Activated CD8-positive, alpha-beta memory T cell treated with anti-CD3 and anti-CD28 coated beads for 1 hour (primary cell): ENCODE data around the gene CD81.
"Not testable (repeated sequence)": the region's sequence is repeated elsewhere in the genome, so short reads cannot be mapped to it uniquely, and the experiment has no call there.

Experiments
- DNase-seq, 2 donors: peaks; one replicate each; pipeline ENCODE4 v3.0.0-alpha.2; 2020; ENCODE audit warnings: low read depth in 1 of 2; ENCODE audit errors: extremely low read depth in 1 of 2

CD81 gene

GRCh38 chr11:2355000-2355644 lies 22.0 kb upstream of the CD81 start:
- no peak for DNase-seq

GRCh38 chr11:2357246-2357645 lies 19.9 kb upstream of the CD81 start:
- no peak for DNase-seq

DNA sequence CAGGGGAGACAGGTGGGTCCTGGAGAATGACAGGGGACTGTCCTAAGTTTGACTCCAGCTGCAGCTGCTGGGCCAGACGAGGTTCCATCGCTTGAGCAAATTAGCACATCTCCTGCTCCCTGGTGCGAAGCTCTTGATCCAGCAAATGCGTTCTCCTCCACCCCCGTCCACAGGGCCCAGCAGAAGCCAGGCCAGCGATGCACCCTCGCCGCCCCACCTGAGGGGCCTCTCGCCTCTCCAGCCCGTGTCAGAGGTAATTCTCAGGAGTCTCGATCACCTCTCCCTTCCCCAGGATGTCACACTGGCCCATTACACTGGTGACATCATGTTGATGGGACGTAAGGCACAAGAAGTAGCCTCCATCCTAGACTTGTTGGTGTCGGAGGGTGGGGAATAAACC lies 19.5 kb upstream of the CD81 start:
- DNase-seq = not testable (repeated sequence)

- DNase-seq = no peak
Observed at GRCh38 chr11:2358754-2359442, 18.2 kb upstream of the CD81 start.

GRCh38 chr11:2359557-2359956 lies 17.6 kb upstream of the CD81 start:
- DNase-seq = no peak

DNA sequence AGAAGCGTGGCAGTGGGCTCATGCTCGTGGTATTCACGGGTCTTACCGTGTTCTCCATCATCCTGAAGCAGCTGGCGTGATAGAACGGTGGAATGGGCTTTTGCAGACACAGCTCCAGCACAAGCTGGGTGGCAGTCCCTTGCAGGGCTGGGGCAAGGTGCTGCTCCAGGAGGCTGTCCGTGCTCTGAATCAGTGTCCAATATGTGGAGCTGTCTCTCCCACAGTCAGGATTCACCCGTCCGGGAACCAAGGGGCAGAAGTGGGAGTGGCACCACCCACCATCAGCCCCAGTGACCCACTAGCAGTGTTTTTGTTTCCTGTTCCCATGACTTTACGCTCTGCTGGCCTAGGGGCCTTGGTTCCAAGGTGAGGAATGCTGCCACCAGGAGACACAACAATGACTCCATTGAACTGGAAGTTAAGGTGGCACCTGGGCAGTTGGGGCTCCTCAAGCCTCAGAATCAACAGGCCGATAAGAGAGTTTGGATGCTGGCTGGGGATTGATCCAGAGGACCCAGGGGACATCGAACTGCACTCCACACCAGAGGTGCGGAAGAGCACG lies 16.9 kb upstream of the CD81 start:
- DNase-seq = no peak

GRCh38 chr11:2361565-2361964 lies 15.5 kb upstream of the CD81 start:
- no peak for DNase-seq

GRCh38 chr11:2362414-2362813 lies 14.7 kb upstream of the CD81 start:
- no peak for DNase-seq

DNA sequence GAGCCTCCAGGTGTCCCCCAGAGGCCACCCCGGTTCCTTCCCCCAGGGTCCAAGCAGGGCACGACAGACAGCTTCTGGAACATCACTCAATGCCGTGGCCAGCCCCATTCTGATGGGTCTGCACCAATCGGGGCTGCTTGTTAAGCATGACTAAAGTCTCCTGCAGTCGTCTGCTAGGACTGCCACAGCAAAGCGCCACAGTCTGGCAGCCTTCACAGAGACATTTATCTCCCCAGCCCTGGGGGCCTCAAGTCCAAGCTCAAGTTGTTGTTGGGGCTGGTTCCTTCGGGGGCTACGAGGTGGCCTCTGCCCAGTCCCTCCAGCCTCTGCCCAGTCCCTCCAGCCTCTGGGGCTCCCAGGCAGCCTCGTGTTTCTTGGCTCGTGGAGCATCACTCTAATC lies 14.0 kb upstream of the CD81 start:
- DNase-seq = no peak

GRCh38 chr11:2363577-2364370 lies 13.3 kb upstream of the CD81 start:
- no peak for DNase-seq

GRCh38 chr11:2364386-2364785 lies 12.7 kb upstream of the CD81 start:
- DNase-seq = not testable (repeated sequence)

GRCh38 chr11:2365571-2366210 lies 11.4 kb upstream of the CD81 start:
- DNase-seq = no peak

- DNase-seq = no peak
Observed at GRCh38 chr11:2366276-2366675, 10.8 kb upstream of the CD81 start.

- no peak for DNase-seq
Observed at GRCh38 chr11:2366733-2367132, 10.4 kb upstream of the CD81 start.

DNA sequence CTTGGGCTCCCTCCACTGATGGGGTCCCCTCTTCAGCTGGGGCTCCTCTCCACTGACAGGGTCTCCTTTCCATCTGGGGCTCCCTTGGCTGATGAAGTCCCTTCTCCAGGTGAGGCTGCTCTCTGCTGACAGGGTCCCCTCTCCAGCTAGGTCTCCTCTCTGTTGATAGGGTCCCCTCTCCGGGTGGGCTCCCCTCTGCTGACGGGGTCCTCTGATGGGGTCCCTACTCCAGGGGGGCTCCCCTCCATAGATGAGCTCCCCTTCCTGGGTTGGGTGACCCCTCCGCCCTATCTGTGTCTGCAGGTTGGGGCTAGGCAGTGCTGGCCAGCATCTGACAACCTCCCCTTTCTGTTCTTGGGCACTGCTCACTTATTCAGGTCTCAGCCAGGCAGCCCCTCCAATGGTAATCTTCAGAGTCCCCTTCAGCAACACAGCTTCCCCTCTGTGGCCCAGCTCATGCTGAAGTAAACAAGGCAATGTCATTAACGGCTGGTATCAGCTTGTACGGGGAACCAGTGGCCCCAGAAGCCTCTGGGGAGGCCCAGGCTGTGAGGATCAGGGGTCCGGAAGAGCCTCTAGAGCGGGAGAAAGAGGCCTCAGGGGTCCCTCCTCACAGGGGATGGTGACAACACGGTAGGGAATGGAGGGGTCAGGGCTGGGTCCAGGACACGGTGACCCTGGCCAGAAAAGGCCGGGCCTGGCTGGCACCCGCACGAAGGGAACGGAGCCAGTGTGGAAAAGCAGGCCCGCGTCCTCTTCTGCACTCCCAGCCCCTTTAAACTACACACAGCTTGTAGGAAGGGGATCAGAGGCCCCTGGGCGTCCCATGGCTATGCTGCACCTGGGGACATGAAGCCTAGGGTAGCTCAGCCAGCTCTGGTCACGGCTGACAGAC lies 9.6 kb upstream of the CD81 start:
- no peak for DNase-seq

- DNase-seq = no peak
Observed at GRCh38 chr11:2368178-2368850, 8.8 kb upstream of the CD81 start.

DNA sequence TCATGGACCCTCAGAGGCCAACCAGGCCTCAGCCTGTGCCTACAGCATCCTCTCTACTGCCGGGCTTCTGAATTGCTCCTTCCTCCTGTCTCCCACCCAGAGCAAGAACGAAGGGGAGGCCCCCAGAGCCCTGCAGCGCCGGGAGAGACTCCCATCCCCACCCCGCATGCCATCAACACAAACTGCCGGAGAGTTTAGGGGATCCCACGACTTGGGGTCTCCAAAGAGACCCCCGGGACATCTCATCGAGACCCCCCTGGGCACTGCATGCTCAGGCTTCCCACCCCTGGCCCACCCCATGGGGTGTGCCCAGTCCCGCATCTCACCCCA lies 8.3 kb upstream of the CD81 start:
- no peak for DNase-seq

- DNase-seq = no peak
Observed at GRCh38 chr11:2369320-2369719, 7.8 kb upstream of the CD81 start.

- DNase-seq = no peak
Observed at GRCh38 chr11:2369896-2370295, 7.2 kb upstream of the CD81 start.
